WTC11 (cell line): ENCODE data around the gene PRKCE. TPM values are rescaled to one million over a fixed set of nuclear protein-coding genes. Genes with fewer than 3 reads are reported as not detected.

Experiments
- ATAC-seq: fragments of 200-7000 bp; cut with Tn5 transposase; 2 replicates; pipeline ENCODE4 v1.10.0; 2021; ENCODE audit warnings: mild to moderate bottlenecking, moderate library complexity
- CTCF ChIA-PET: fragments of 300-600 bp; sonication (Branson Sonifier 250); formaldehyde crosslinking; loops from one replicate; lab custom pipeline; 2021; ENCODE audit warnings: antibody characterized with exemption; lab: Charles Lee
- POLR2A ChIA-PET: fragments of 350-600 bp; sonication (Branson Sonifier 250); formaldehyde crosslinking; loops from one replicate; lab custom pipeline; 2021; ENCODE audit warnings: antibody characterized with exemption; lab: Charles Lee
- DNase-seq: peaks from one replicate; pipeline ENCODE4 v3.0.0; 2021; ENCODE audit warnings: low spot score
- H3K27ac Mint-ChIP-seq: 2 replicates; pipeline ENCODE4 v1.8.0; 2021; ENCODE audit warnings: mixed read lengths
- H3K27me3 Mint-ChIP-seq: 2 replicates; pipeline ENCODE4 v1.8.0; 2021; ENCODE audit warnings: low read depth, mild to moderate bottlenecking, moderate library complexity, mixed read lengths
- H3K36me3 Mint-ChIP-seq: 2 replicates; pipeline ENCODE4 v1.8.0; 2021; ENCODE audit warnings: mixed read lengths
- H3K4me1 Mint-ChIP-seq: 2 replicates; pipeline ENCODE4 v1.8.0; 2022; ENCODE audit warnings: mixed read lengths
- H3K4me3 Mint-ChIP-seq: 2 replicates; pipeline ENCODE4 v1.8.0; 2021; ENCODE audit warnings: mild to moderate bottlenecking, moderate library complexity, mixed read lengths
- H3K9me3 Mint-ChIP-seq: 2 replicates; pipeline ENCODE4 v1.8.0; 2021; ENCODE audit warnings: mixed read lengths
- AR ChIP-seq: fragments of 250-450 bp; sonication (Bioruptor Pico); IDR thresholded peaks from 2 replicates; pipeline ENCODE4 v1.9.0; 2021; ENCODE audit warnings: mild to moderate bottlenecking
- ATF3 ChIP-seq: sonication (generic); formaldehyde crosslinking; conservative IDR thresholded peaks from 2 replicates; pipeline ENCODE4 v1.8.1; 2022; ENCODE audit warnings: mild to moderate bottlenecking, missing genetic modification reagents
- E2F1 ChIP-seq: sonication (generic); formaldehyde crosslinking; IDR thresholded peaks from 2 replicates; pipeline ENCODE4 v1.8.0; 2022; ENCODE audit warnings: mild to moderate bottlenecking, missing genetic modification reagents
- E2F5 ChIP-seq: sonication (generic); formaldehyde crosslinking; IDR thresholded peaks from 2 replicates; pipeline ENCODE4 v1.8.1; 2022; ENCODE audit warnings: mild to moderate bottlenecking, moderate library complexity, missing genetic modification reagents
- ELF4 ChIP-seq: sonication (generic); formaldehyde crosslinking; IDR thresholded peaks from 2 replicates; pipeline ENCODE4 v1.8.1; 2022; ENCODE audit warnings: low read depth, mild to moderate bottlenecking, moderate library complexity, missing genetic modification reagents
- ERG ChIP-seq: fragments of 250-450 bp; sonication (Bioruptor Pico); IDR thresholded peaks from 2 replicates; pipeline ENCODE4 v1.8.0; 2021; ENCODE audit warnings: mild to moderate bottlenecking
- GRHL2 ChIP-seq: fragments of 250-450 bp; sonication (Bioruptor Pico); IDR thresholded peaks from 2 replicates; pipeline ENCODE4 v1.8.0; 2022; ENCODE audit warnings: mild to moderate bottlenecking, moderate library complexity; ENCODE audit not compliant: insufficient replicate concordance, severe bottlenecking
- HMGXB4 ChIP-seq: sonication (generic); formaldehyde crosslinking; IDR thresholded peaks from 2 replicates; pipeline ENCODE4 v1.8.1; 2023; ENCODE audit warnings: mild to moderate bottlenecking, moderate library complexity, missing genetic modification reagents
- IRF2 ChIP-seq: sonication (generic); formaldehyde crosslinking; IDR thresholded peaks from 2 replicates; pipeline ENCODE4 v1.8.0; 2022; ENCODE audit warnings: low read depth, missing genetic modification reagents, borderline replicate concordance
- NFATC4 ChIP-seq: fragments of 250-450 bp; sonication (Bioruptor Pico); IDR thresholded peaks from 2 replicates; pipeline ENCODE4 v1.9.0; 2021; ENCODE audit warnings: mild to moderate bottlenecking
- NFYB ChIP-seq: sonication (generic); formaldehyde crosslinking; conservative IDR thresholded peaks from 2 replicates; pipeline ENCODE4 v1.8.0; 2022; ENCODE audit warnings: low read depth, missing genetic modification reagents
- PREB ChIP-seq: sonication (generic); formaldehyde crosslinking; IDR thresholded peaks from 2 replicates; pipeline ENCODE4 v1.8.1; 2022; ENCODE audit warnings: mild to moderate bottlenecking, missing genetic modification reagents, moderate library complexity, borderline replicate concordance
- USF2 ChIP-seq: sonication (generic); formaldehyde crosslinking; IDR thresholded peaks from 2 replicates; pipeline ENCODE4 v1.8.1; 2023; ENCODE audit warnings: mild to moderate bottlenecking, missing genetic modification reagents, moderate library complexity
- ZNF416 ChIP-seq: fragments of 250-450 bp; sonication (Bioruptor Pico); IDR thresholded peaks from 2 replicates; pipeline ENCODE4 v1.9.0; 2021; ENCODE audit warnings: mild to moderate bottlenecking, inconsistent platforms
- ZNF512 ChIP-seq: sonication (generic); formaldehyde crosslinking; IDR thresholded peaks from 2 replicates; pipeline ENCODE4 v1.8.1; 2022; ENCODE audit warnings: missing genetic modification reagents, borderline replicate concordance
- total RNA-seq: library from RNA; stranded (reverse); gene quantifications from 3 replicates; pipeline ENCODE4 v1.2.3, GENCODE V29; 2021

Gene PRKCE
- total RNA-seq, 1 experiment from 2014 or later: 5.8 TPM

- no peaks in the 10 kb centered on the region for H3K36me3 Mint-ChIP-seq
- peaks cover 5% of the 10 kb centered on the region for H3K4me1 Mint-ChIP-seq
- no peak overlapping the region for H3K4me3 Mint-ChIP-seq
- ChIA-PET POLR2A (no interaction called here), CTCF (interaction anchor here (0.8 to 2.4 kb wide), 7 partner anchors 8 to 157 kb away, joined by 3 to 23 read pairs (median 5); no protein-coding TSS in a partner anchor)
- H3K27ac Mint-ChIP-seq: no peak overlapping the region
- no peaks in the 10 kb centered on the region for H3K27me3 Mint-ChIP-seq
- TF ChIP-seq ELF4 (CRISPR knock-in tag) (no peak), ERG (CRISPR knock-in tag) (no peak), AR (CRISPR knock-in tag) (no peak), E2F1 (no peak), USF2 (CRISPR knock-in tag) (no peak), GRHL2 (no peak), ZNF512 (no peak), ZNF416 (CRISPR knock-in tag) (no peak), ATF3 (CRISPR knock-in tag) (no peak), NFATC4 (CRISPR knock-in tag) (no peak), IRF2 (CRISPR knock-in tag) (no peak), PREB (CRISPR knock-in tag) (no peak)
- no peaks in the 10 kb centered on the region for H3K9me3 Mint-ChIP-seq
- ATAC-seq (no peak), DNase-seq (no peak)
Observed at GRCh38 chr2:45786030-45786835, 134.8 kb downstream of the PRKCE start.

GRCh38 chr2:45786836-45787357 is 135.4 kb downstream of the PRKCE start:
- Mint-ChIP-seq H3K4me1 (peaks cover 5% of the 10 kb centered on the region), H3K27me3 (no peaks in the 10 kb centered on the region), H3K27ac (no peak overlapping the region), H3K36me3 (no peaks in the 10 kb centered on the region), H3K4me3 (no peak overlapping the region), H3K9me3 (no peaks in the 10 kb centered on the region)
- peak; percentile 52 for ATAC-seq
- peak; percentile 25 for DNase-seq
- ChIA-PET CTCF (interaction anchor here (0.8 to 2.4 kb wide), 7 partner anchors 8 to 156 kb away, joined by 3 to 23 read pairs (median 5); no protein-coding TSS in a partner anchor), POLR2A (no interaction called here)
- TF ChIP-seq GRHL2 (no peak), E2F5 (CRISPR knock-in tag) (no peak), PREB (CRISPR knock-in tag) (no peak), NFYB (CRISPR knock-in tag) (no peak), HMGXB4 (CRISPR knock-in tag) (no peak), E2F1 (no peak)
